Measurements from ENCODE around the gene EID2. TPM values are rescaled to one million over a fixed set of nuclear protein-coding genes. Genes with fewer than 3 reads are reported as not detected.

The EID2 gene
- total and polyA plus RNA-seq, 2 of the 13 experiments (the other 11 are each of a cell fraction or from before 2014, with no cell fraction given), result 3.7 to 14.1 TPM

- TF ChIP-seq REST (IDR thresholded peaks at IDR 0.05; ENCODE audit: borderline replicate concordance in 1 of 2, low read depth in 1 of 2, low read length in 2 of 2) (peak; percentile 15 to 88), ZBTB38 (CRISPR knock-in tag; IDR thresholded peaks at IDR 0.05) (no peak), MIER2 (CRISPR knock-in tag; IDR thresholded peaks at IDR 0.05) (peak; percentile 47; the same call in 1 of the 2 replicates), ZNF432 (CRISPR knock-in tag; IDR thresholded peaks at IDR 0.05; ENCODE audit: borderline replicate concordance) (no peak), SP140L (CRISPR knock-in tag; IDR thresholded peaks at IDR 0.05; ENCODE audit: borderline replicate concordance) (no peak), HHEX (CRISPR knock-in tag; IDR thresholded peaks at IDR 0.05) (no peak), HOXD1 (CRISPR knock-in tag; IDR thresholded peaks at IDR 0.05) (no peak), ZNF343 (CRISPR knock-in tag; IDR thresholded peaks at IDR 0.05) (no peak), ZNF224 (CRISPR knock-in tag; IDR thresholded peaks at IDR 0.05) (no peak)
Measured at GRCh38 chr19:39566064-39566463, 26.1 kb upstream of the EID2 start (continued).

GRCh38 chr19:39563408-39563807, 23.4 kb upstream of the EID2 start:
- Histone ChIP-seq H3K9ac (ENCODE audit: insufficient read depth, low read depth, low read length) (no peak overlapping the region), H3K4me2 (ENCODE audit: low read depth, low read length) (no peak overlapping the region), H3K36me3 (replicated peaks in 1 of 2; ENCODE audit: control insufficient read depth in 1 of 2, insufficient read depth in 2 of 2, low read length in 2 of 2) (no peaks in the 10 kb centered on the region), H3K79me2 (ENCODE audit: insufficient read depth, low read length) (no peaks in the 10 kb centered on the region), H3K4me1 (ENCODE audit: insufficient read depth, low read length) (peaks cover 13% of the 10 kb centered on the region), H2AFZ (ENCODE audit: low read length) (no peak overlapping the region), H3K9me3 (ENCODE audit: low read length) (no peaks in the 10 kb centered on the region), H4K20me1 (ENCODE audit: insufficient read depth, low read length) (no peaks in the 10 kb centered on the region), H3K4me3 (replicated peaks in 1 of 3; ENCODE audit: insufficient read depth in 1 of 3, low read depth in 2 of 3, low read length in 3 of 3) (no peak overlapping the region), H3K27ac (ENCODE audit: extremely low read length, insufficient read depth, low read length) (no peak overlapping the region), H3K27me3 (ENCODE audit: control insufficient read depth in 1 of 2, insufficient read depth in 2 of 2, low read length in 2 of 2) (no peaks in the 10 kb centered on the region)
- in situ Hi-C loops (cut with HindIII; ENCODE audit: extremely low pct_ligation_motif_present, low pct_unique_long_range_greater_than_20kb), result no loop called here
- no peak for TF ChIP-seq NR3C1 (CRISPR knock-in tag; IDR thresholded peaks at IDR 0.05)
- no peak for TF ChIP-seq NBN (conservative IDR thresholded peaks at IDR 0.05)
- no peak for TF ChIP-seq POGK (CRISPR knock-in tag; conservative IDR thresholded peaks at IDR 0.05)
- TF ChIP-seq ZSCAN29 (CRISPR knock-in tag; conservative IDR thresholded peaks at IDR 0.05), result no peak
- TF ChIP-seq RAD21 (CRISPR knock-in tag; IDR thresholded peaks at IDR 0.05), result no peak
- TF ChIP-seq AKAP8 (CRISPR knock-in tag; IDR thresholded peaks at IDR 0.05), result no peak
- TF ChIP-seq GMEB1 (CRISPR knock-in tag; IDR thresholded peaks at IDR 0.05; ENCODE audit: borderline replicate concordance), result no peak
- no peak for TF ChIP-seq ZNF30 (CRISPR knock-in tag; IDR thresholded peaks at IDR 0.05)
- no peak for TF ChIP-seq ISL2 (CRISPR knock-in tag; IDR thresholded peaks at IDR 0.05)
- ChIA-PET CTCF (ENCODE audit: low intra/inter-chr PET ratio, low total read pairs) (no interaction called here), POLR2A (no interaction called here)
- no TSS peak for BruUV-seq (replicated peaks)
- intact Hi-C loops (cut with micrococcal nuclease; ENCODE audit: unreplicated experiment), result no loop called here
- WGBS (ENCODE audit: low lambda C conversion rate), result 0% methylated on average over 2 of the region's 2 CpGs
- DNase-seq (ENCODE audit: low spot score), result no peak
- ATAC-seq, result no peak
- FAIRE-seq, result no peak

Data from HepG2 (cell line).